Astrocyte of the hippocampus (primary cell): ENCODE data around the gene INSC.

Source experiments
- DNase-seq: peaks from one replicate; pipeline ENCODE4 v3.0.0; 2011; ENCODE audit warnings: low read depth, low spot score

The INSC gene

GRCh38 chr11:15286465-15286864, 171.7 kb downstream of the INSC start:
- no peak for DNase-seq

- DNase-seq = no peak
Measured at GRCh38 chr11:15288863-15289262, 174.1 kb downstream of the INSC start.

- no peak for DNase-seq
Measured at GRCh38 chr11:15289723-15290122, 175.0 kb downstream of the INSC start.

GRCh38 chr11:15291885-15292284, 177.2 kb downstream of the INSC start:
- peak; percentile 45 for DNase-seq

- DNase-seq = no peak
Measured at GRCh38 chr11:15293975-15294620, 179.4 kb downstream of the INSC start.

GRCh38 chr11:15295695-15296094, 181.0 kb downstream of the INSC start:
- DNase-seq = no peak
